Ishikawa (cell line): ENCODE results near the gene LRP1.

ENCODE experiments used
- CEBPB ChIP-seq: IDR thresholded peaks from 2 replicates; pipeline ENCODE4 v1.6.1; 2012
- CREB1 ChIP-seq: IDR thresholded peaks from 2 replicates; pipeline ENCODE4 v1.6.1; 2012; ENCODE audit warnings: low read depth
- EGR1 ChIP-seq: IDR thresholded peaks from 2 replicates; pipeline ENCODE4 v1.6.1; 2012
- EP300 ChIP-seq: IDR thresholded peaks from 2 replicates; pipeline ENCODE4 v1.6.1; 2012; ENCODE audit warnings: borderline replicate concordance
- FOXM1 ChIP-seq: IDR thresholded peaks from 2 replicates; pipeline ENCODE4 v1.6.1; 2012; ENCODE audit warnings: low read depth, borderline replicate concordance
- MAX ChIP-seq: IDR thresholded peaks from 2 replicates; pipeline ENCODE4 v1.6.1; 2012
- NFIC ChIP-seq: IDR thresholded peaks from 2 replicates; pipeline ENCODE4 v1.6.1; 2012
- RAD21 ChIP-seq: IDR thresholded peaks from 2 replicates; pipeline ENCODE4 v1.6.1; 2012; ENCODE audit warnings: low read depth
- REST ChIP-seq: IDR thresholded peaks from 2 replicates; pipeline ENCODE4 v1.6.1; 2012; ENCODE audit warnings: low read depth, mild to moderate bottlenecking
- TAF1 ChIP-seq: IDR thresholded peaks from 2 replicates; pipeline ENCODE4 v1.6.1; 2012; ENCODE audit warnings: low read depth, mild to moderate bottlenecking
- TCF12 ChIP-seq: IDR thresholded peaks from 2 replicates; pipeline ENCODE4 v1.6.1; 2012; ENCODE audit warnings: low read depth
- TEAD4 ChIP-seq: IDR thresholded peaks from 2 replicates; pipeline ENCODE4 v1.6.1; 2012
- USF1 ChIP-seq: IDR thresholded peaks from 2 replicates; pipeline ENCODE4 v1.6.1; 2012
- YY1 ChIP-seq: IDR thresholded peaks from 2 replicates; pipeline ENCODE4 v1.6.1; 2012; ENCODE audit warnings: low read depth
- ZBTB7A ChIP-seq: IDR thresholded peaks from 2 replicates; pipeline ENCODE4 v1.6.1; 2012; ENCODE audit warnings: low read depth

Gene LRP1

GRCh38 chr12:57255916-57256315 lies 127.6 kb downstream of the LRP1 start:
- TF ChIP-seq REST (no peak), FOXM1 (no peak), TAF1 (no peak), NFIC (no peak), CREB1 (no peak)

- TF ChIP-seq NFIC (no peak), RAD21 (no peak), YY1 (no peak), FOXM1 (no peak), TEAD4 (no peak), CEBPB (no peak), EP300 (no peak), TAF1 (no peak), TCF12 (no peak), EGR1 (no peak), USF1 (no peak), ZBTB7A (no peak), MAX (no peak), REST (no peak), CREB1 (no peak)
These were observed 131.0 kb downstream of the LRP1 start for GRCh38 chr12:57258977-57259970.

GRCh38 chr12:57260366-57260765 lies 132.1 kb downstream of the LRP1 start:
- TF ChIP-seq TEAD4 (no peak), EGR1 (no peak), TCF12 (no peak), EP300 (no peak), NFIC (no peak), MAX (no peak), FOXM1 (no peak), YY1 (no peak), TAF1 (no peak), ZBTB7A (no peak), CEBPB (no peak)

- TF ChIP-seq TEAD4: no peak
- no peak for TF ChIP-seq TAF1
- TF ChIP-seq USF1: no peak
- TF ChIP-seq NFIC: no peak
- no peak for TF ChIP-seq TCF12
- no peak for TF ChIP-seq EP300
- TF ChIP-seq FOXM1: no peak
- no peak for TF ChIP-seq CEBPB
- TF ChIP-seq ZBTB7A: no peak
These were observed 133.2 kb downstream of the LRP1 start for GRCh38 chr12:57261428-57261865.

GRCh38 chr12:57262126-57262822 lies 134.0 kb downstream of the LRP1 start:
- TF ChIP-seq USF1 (no peak), TEAD4 (no peak), MAX (no peak), CREB1 (no peak), ZBTB7A (no peak), TAF1 (no peak)
